ENCODE data around the gene GALNT17.

GRCh38 chr7:71497256-71497946 is 365.5 kb downstream of the GALNT17 start:
- TF ChIP-seq SP1 (IDR thresholded peaks at IDR 0.05) = no peak
- TF ChIP-seq SUZ12 (IDR thresholded peaks at IDR 0.05) = no peak
- TF ChIP-seq BHLHE40 (IDR thresholded peaks at IDR 0.05; ENCODE audit: borderline replicate concordance) = no peak
- TF ChIP-seq FOXM1 (IDR thresholded peaks at IDR 0.05; ENCODE audit: borderline replicate concordance) = no peak
- no peak for TF ChIP-seq L3MBTL2 (conservative IDR thresholded peaks at IDR 0.05)
- TF ChIP-seq ZNF384 (IDR thresholded peaks at IDR 0.05) = no peak
- TF ChIP-seq HDGF (IDR thresholded peaks at IDR 0.05; ENCODE audit: borderline replicate concordance) = no peak
- no peak for TF ChIP-seq FOXK2 (IDR thresholded peaks at IDR 0.05)
